ENCODE measurements around the gene NUP62.
"Not testable (repeated sequence)": the region's sequence is repeated elsewhere in the genome, so short reads cannot be mapped to it uniquely, and the experiment has no call there.

The NUP62 gene

GRCh38 chr19:49951806-49952478 lies 22.6 kb upstream of the NUP62 start:
- DNase-seq, result no peak

GRCh38 chr19:49950956-49951526 lies 21.7 kb upstream of the NUP62 start:
- no peak for DNase-seq

DNA sequence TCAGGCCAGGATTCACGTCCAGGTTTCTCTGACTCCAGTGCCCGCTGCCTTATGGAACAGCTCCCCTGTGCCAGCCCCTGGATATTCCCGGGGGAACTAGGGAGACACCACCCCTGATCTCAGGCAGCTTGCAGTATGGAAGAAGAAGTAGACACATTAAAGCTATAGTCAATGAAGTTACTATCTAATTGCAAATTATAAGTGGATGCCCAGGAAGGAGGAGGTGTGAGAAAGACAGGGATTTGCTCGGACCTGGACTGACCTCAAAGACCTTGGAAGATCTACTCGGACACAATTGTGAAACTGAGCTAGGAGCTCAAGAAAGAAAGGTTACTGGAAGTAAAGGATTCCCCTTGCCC lies 21.3 kb upstream of the NUP62 start:
- no peak for DNase-seq

- DNase-seq, result no peak
These were observed 20.7 kb upstream of the NUP62 start for GRCh38 chr19:49949742-49950589.

GRCh38 chr19:49946415-49946814 lies 17.1 kb upstream of the NUP62 start:
- no peak for DNase-seq

GRCh38 chr19:49944567-49944966 lies 15.3 kb upstream of the NUP62 start:
- DNase-seq, result not testable (repeated sequence)

DNA sequence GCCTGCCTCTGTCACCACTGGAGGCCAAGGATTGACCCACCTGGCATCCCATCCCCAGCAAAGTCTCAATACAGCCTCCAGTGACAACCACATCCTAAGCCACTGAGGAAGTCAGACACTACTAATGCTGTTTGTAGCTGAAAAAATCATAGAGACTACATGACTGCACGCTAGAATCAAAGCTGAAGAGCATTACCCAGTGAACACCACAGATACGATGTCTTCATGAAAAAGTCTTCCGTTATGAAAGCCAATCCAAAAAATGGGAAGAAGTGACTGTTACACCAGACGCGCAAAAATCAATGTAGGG lies 11.1 kb upstream of the NUP62 start:
- DNase-seq, result no peak

DNA sequence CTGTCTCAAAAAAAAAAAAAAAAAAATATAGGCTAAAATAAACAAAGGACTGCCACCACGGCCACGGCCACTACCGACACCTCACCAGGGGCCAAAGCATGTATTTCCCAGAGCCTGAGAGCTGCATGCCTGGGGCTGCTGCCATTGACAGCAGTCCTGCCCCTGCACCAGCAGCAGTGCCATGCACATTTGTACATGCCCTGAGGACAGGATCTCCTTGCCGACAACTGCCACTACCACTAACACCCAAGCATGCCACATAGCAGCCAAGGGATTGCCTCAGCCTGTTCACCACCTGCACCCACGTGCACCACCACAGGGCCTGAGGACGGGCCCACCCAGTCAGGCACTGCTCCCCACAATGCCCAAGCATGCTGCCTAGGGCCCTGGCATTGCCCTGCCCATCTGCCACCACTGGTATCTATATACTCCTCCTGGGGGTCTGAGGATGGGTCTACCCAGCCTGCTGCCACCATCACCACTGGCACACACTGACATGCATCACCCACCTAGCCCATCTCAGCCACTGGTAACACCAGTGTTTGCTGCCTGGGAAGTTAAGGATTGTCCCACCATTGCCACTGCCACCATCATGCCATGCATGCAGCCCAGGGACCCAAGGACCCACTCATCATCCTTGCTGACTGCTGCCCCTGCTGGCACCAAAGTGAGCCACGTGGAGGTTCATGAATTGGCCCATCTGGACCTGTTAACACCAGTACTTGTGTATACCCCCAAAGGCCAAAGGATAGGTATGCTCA lies 10.6 kb upstream of the NUP62 start:
- DNase-seq, result no peak

DNA sequence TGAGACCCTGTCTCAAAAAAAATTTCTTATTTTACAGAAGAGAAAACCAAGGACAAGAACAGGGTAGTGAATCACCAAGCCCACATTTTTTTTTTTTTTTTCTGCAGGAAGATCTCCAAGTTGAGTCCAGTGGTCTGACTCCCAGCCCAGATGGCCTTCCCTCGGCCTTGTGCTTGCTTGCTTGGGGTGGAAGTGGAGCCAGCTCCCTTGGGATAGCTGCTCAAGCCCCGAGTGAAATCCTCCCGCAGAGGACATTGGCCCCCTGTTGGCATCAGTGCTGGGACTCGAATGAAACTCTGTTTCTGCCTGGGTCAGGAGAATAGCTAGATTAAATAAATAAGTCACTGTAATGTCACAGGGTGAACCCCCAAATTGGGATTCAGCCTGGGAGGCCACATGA lies 9.4 kb upstream of the NUP62 start:
- no peak for DNase-seq

GRCh38 chr19:49937750-49938381 lies 8.6 kb upstream of the NUP62 start:
- DNase-seq, result peak in 47 of 56 donors; percentile 16 to 83 (median 47)

- no peak for DNase-seq
These were observed 7.2 kb upstream of the NUP62 start for GRCh38 chr19:49936549-49936948.

GRCh38 chr19:49933643-49934042 lies 4.3 kb upstream of the NUP62 start:
- no peak for DNase-seq

DNA sequence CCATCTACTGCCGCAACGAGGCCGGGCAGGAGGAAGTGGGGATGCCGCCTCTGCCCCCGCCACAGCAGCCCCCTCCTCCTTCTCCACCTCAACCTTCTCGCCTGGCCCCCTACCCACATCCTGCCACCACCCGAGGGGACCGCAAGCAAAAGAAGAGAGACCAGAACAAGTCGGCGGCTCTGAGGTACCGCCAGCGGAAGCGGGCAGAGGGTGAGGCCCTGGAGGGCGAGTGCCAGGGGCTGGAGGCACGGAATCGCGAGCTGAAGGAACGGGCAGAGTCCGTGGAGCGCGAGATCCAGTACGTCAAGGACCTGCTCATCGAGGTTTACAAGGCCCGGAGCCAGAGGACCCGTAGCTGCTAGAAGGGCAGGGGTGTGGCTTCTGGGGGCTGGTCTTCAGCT lies 3.4 kb upstream of the NUP62 start:
- no peak for DNase-seq

DNA sequence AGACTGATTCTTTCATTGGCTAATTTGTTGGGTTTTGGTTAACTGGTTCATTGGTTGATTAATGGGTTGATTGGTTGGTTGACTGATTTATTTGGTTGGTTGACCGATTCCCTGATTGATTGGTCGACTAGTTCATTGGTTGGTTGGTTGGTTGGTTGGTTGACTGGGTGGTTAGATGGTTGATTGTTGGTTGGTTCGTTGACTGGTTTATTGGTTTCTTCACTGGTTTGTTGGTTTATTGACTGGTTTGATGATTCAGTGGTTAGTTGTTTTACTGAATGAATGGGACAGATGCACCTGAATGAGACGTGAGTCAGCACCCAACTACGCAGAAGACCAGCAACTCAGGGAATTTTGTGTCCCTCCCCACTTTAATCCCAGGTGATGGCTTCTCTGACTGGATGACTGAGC lies 2.7 kb upstream of the NUP62 start:
- no peak for DNase-seq

- no peak for DNase-seq
These were observed 2.2 kb upstream of the NUP62 start for GRCh38 chr19:49931293-49932040.

DNA sequence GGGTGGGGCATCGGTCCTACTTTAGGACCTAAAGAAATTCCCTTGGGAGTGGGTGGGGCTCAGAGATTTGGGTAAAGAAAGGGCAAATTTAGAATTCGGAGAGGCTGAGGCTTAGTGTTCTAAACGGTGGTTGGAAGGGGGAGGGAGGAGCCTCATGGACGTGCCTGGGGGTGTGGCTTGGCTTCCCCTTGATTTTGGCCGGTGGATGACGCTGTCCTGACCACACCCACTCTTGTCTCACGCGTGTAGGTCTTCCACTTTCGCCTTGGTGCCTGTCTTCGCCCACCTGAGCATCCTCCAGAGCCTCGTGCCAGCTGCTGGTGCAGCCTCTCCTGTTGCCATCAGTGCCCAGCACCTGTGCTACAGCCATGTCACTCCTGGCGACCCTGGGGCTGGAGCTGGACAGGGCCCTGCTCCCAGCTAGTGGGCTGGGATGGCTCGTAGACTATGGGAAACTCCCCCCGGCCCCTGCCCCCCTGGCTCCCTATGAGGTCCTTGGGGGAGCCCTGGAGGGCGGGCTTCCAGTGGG lies 1.2 kb upstream of the NUP62 start:
- peak in 1 of 56 donors; percentile 9 for DNase-seq

DNA sequence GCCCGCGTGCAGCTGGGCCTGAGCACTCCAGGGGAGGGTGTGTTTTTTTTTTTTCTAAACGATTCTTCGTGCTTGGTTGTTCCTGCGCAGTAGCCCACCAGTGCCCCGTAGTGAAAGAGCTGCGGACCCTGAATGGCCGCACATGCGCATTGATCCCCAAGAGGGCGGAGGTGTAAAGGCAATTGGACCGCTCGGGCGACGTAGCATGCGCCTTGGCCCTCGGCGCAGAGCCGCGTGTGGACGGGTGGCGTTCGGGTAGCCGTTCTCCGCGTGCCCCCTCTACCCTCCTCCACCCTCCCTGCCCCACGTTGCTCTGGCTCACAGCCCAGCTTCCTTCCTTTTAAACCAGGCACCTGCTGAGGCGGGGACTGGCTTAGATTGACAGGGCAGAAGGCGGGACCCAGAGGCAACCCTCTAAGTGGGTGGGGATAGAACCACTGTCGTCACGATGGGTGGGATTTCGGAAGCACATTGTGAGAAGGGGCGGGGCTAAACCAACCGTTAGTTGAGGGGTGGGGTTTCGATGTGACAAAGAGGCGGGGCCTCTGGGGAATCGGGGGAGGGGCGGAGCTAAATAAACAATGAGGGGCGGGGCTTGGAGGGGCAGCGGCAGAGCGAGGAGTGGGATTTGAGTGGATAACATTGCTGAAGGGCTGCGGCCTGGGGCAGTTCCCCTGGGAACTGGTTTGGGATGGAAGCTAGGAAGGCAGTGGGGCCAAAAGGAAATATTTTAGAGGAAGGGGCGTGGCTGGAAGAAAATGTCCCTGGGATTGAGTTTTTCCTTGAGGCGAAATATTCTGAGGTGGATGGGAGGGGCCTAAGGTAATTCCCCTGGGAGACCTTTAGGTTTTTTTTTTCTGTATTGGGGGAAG lies 543 bp upstream of the NUP62 start:
- peak; percentile 72 to 98 (median 92) for DNase-seq

GRCh38 chr19:49927526-49928264 lies 1.6 kb downstream of the NUP62 start:
- DNase-seq, result no peak

DNA sequence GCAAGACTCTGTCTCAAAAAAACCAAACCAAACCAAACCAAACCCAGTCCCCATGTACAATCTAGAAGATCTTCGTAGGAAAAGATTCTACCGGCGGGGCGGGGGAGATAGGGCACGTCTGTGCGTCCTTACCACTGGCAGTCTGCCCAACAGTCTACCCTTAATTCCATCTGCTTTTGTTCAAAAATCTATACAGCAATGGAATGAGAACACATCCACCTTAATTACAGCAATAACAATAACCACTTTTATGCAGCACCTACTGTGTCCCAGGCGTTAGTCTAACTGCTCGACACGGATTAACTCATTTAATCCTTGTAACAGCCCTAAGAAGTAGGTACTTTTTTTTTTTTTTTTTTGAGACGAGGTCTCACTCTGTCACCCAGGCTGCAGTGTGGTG lies 2.8 kb downstream of the NUP62 start:
- DNase-seq, result no peak

All from nucleus accumbens (tissue), 56 donors.